Measurements from ENCODE around the gene PRDM8. TPM values are rescaled to one million over a fixed set of nuclear protein-coding genes. Genes with fewer than 3 reads are reported as not detected.

The PRDM8 gene
- total and polyA plus RNA-seq, 8 donors: 0.14 to 1.5 (median 0.57) TPM

DNA sequence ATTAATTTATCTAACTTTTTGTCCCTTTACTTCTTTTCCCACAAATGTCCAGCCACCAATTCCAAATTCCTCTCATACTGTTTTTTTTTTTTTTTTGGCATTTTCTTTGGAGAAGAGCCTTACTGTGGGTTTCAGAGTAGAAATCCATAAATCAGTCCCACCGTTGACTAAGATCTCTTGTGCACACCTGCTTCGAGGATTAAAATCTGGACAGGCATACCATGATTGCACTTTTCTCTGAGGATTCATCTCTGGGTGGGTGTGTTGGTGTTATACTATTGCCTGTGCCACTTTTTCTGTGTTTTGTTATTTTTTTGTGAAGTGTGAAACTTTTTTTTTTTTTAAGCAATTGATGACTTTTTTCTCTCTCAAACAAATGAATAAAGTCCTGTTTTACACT, 13.2 kb downstream of the PRDM8 start:
- Histone ChIP-seq H3K9me3 (no peaks in the 10 kb centered on the region), H3K4me1 (peaks cover 0 to 7% (median 0%) of the 10 kb centered on the region in 3 donors), H3K4me3 (no peak overlapping the region), H3K36me3 (no peaks in the 10 kb centered on the region), H3K27me3 (no peaks in the 10 kb centered on the region), H3K27ac (no peak overlapping the region)
- 52 to 55% methylated on average over 2 of the region's 2 CpGs for WGBS, 2 donors
- no peak for ATAC-seq
- intact Hi-C loops (cut with DNase I): loop anchor here (5.0 to 10.0 kb wide), 2 partner anchors 1256 to 1258 kb away; no protein-coding TSS in a partner anchor
- FAIRE-seq: no peak
- TF ChIP-seq, protein P1, sequence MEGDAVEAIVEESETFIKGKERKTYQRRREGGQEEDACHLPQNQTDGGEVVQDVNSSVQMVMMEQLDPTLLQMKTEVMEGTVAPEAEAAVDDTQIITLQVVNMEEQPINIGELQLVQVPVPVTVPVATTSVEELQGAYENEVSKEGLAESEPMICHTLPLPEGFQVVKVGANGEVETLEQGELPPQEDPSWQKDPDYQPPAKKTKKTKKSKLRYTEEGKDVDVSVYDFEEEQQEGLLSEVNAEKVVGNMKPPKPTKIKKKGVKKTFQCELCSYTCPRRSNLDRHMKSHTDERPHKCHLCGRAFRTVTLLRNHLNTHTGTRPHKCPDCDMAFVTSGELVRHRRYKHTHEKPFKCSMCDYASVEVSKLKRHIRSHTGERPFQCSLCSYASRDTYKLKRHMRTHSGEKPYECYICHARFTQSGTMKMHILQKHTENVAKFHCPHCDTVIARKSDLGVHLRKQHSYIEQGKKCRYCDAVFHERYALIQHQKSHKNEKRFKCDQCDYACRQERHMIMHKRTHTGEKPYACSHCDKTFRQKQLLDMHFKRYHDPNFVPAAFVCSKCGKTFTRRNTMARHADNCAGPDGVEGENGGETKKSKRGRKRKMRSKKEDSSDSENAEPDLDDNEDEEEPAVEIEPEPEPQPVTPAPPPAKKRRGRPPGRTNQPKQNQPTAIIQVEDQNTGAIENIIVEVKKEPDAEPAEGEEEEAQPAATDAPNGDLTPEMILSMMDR (IDR thresholded peaks at IDR 0.05): no peak
- DNase-seq: no peak

DNA sequence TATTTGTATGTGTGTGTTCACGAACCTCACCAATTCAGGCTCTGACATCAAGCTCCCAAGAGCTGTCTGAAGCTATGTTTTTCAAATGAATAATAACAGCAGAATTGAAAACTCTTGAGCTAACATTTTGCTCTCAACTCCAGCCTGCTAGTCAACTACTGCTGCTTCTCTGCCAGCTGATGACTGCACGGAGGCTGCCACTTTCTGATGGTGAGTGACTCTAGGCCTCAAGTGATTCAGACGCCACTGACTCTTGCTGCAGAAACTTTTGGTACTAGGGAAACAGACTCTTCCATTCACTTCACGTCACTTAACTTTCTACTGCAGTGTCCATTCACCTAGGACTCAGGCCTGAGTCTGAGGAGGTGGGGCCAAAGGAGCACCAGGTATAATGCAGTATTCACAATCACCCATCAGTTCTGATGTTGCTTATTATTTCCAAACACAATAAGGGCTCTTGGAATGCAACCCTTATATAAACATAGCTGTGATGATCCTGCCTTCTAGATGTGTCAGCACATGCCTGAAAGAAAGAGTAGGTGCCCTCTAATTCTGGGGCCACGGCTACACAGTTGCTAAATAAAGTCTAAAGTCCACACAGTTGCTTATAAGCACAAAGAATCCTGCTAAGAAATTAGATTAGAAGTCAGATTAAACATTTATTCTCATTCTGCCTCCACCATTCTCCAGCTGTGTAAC, 16.0 kb downstream of the PRDM8 start:
- intact Hi-C loops (cut with DNase I): loop anchor here (5.0 to 10.0 kb wide), 2 partner anchors 1258 to 1261 kb away; no protein-coding TSS in a partner anchor
- Histone ChIP-seq H3K27me3 (peaks cover 0 to 12% (median 2%) of the 10 kb centered on the region in 4 donors), H3K4me1 (peaks cover 0 to 7% (median 0%) of the 10 kb centered on the region in 3 donors), H3K27ac (no peak overlapping the region), H3K9me3 (no peaks in the 10 kb centered on the region), H3K36me3 (no peaks in the 10 kb centered on the region), H3K4me3 (no peak overlapping the region)
- DNase-seq: no peak
- TF ChIP-seq, protein P1 (IDR thresholded peaks at IDR 0.05): no peak
- no peak for FAIRE-seq
- ATAC-seq: no peak
- 75 to 81% methylated on average over 5 of the region's 5 CpGs for WGBS, 2 donors

GRCh38 chr4:80215449-80216052, 18.2 kb downstream of the PRDM8 start:
- TF ChIP-seq, protein P1 (IDR thresholded peaks at IDR 0.05): peak; percentile 33 to 63 (median 52)
- peak in 3 of 4 donors; percentile 60 to 76 (median 67) for ATAC-seq
- Histone ChIP-seq H3K4me3 (no peak overlapping the region), H3K36me3 (no peaks in the 10 kb centered on the region), H3K27me3 (peaks cover 0 to 16% (median 2%) of the 10 kb centered on the region in 4 donors), H3K27ac (no peak overlapping the region), H3K4me1 (no peaks in the 10 kb centered on the region), H3K9me3 (no peaks in the 10 kb centered on the region)
- WGBS, 2 donors: 4 to 5% methylated on average over 5 of the region's 5 CpGs
- no peak for DNase-seq
- peak; percentile 98 for FAIRE-seq
- intact Hi-C loops (cut with DNase I): loop anchor here in 2 of 3 donors (10.0 kb wide), 1 partner anchor 1261 kb away; no protein-coding TSS in a partner anchor

DNA sequence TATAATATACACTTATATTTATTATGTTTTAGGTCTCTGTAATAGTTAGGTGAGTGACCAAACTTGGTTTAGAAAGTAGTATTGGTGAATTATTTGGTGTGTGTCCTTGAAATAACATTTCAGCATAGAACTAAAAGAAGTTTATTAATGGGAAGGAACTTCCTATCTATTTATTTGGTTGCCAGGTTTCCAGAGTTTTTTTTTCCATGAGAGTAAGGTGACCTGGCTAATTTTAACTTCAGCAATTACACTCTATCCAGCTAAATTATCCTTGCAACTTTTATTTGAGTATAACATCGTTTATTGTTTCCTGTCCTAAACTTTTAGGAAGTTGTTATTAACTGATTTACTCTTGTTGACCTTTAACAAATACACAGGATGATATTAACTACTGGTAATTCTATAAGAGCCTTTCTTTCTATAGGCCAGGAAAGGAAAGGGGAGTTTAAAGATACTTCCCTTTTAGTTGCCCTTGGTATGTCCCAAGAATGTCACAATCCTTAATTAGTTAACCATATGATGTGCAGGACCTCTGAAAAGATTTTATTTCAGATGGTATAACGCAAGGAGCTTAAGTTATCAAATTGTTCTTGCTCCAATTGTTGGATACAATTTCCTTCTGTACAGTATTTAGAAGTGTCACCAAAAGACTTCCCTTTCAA, 18.9 kb downstream of the PRDM8 start:
- 24 to 28% methylated on average over 2 of the region's 2 CpGs for WGBS, 2 donors
- Histone ChIP-seq H3K36me3 (no peaks in the 10 kb centered on the region), H3K27me3 (peaks cover 0 to 22% (median 2%) of the 10 kb centered on the region in 4 donors), H3K4me1 (no peaks in the 10 kb centered on the region), H3K4me3 (no peak overlapping the region), H3K27ac (no peak overlapping the region), H3K9me3 (no peaks in the 10 kb centered on the region)
- no peak for ATAC-seq
- no peak for FAIRE-seq
- no peak for DNase-seq
- TF ChIP-seq, protein P1 (IDR thresholded peaks at IDR 0.05): no peak
- intact Hi-C loops (cut with DNase I): loop anchor here in 2 of 3 donors (10.0 kb wide), 1 partner anchor 1261 kb away; no protein-coding TSS in a partner anchor
